ENCODE results near the gene ZMYND8. TPM values are rescaled to one million over a fixed set of nuclear protein-coding genes. Genes with fewer than 3 reads are reported as not detected.
A peak's percentile ranks its signal among the peaks of the same experiment; 100 is the strongest.

Gene ZMYND8
- total RNA-seq, 2 donors from 2014 or later: 42.1 to 65.7 TPM

- Mint-ChIP-seq H3K27ac (peak overlapping the region; percentile 55 to 99), H3K9me3 (no peaks in the 10 kb centered on the region), H3K4me1 (ENCODE audit: low read depth in 2 of 2) (peaks cover 32 to 36% of the 10 kb centered on the region in 2 donors), H3K4me3 (peak overlapping the region; percentile 43), H3K27me3 (no peaks in the 10 kb centered on the region), H3K36me3 (no peaks in the 10 kb centered on the region)
- DNase-seq (ENCODE audit: low spot score): no peak
- no peak for ATAC-seq
These were observed 4.8 kb upstream of the ZMYND8 start for GRCh38 chr20:47361057-47361915.

- Mint-ChIP-seq H3K27me3 (no peaks in the 10 kb centered on the region), H3K4me1 (ENCODE audit: low read depth in 2 of 2) (peaks cover 40 to 43% of the 10 kb centered on the region in 2 donors), H3K4me3 (peak overlapping the region; percentile 43), H3K9me3 (no peaks in the 10 kb centered on the region), H3K27ac (peak overlapping the region; percentile 55 to 99), H3K36me3 (peaks cover 6% of the 10 kb centered on the region)
- no peak for ATAC-seq
- no peak for DNase-seq (ENCODE audit: low spot score)
These were observed 4.0 kb upstream of the ZMYND8 start for GRCh38 chr20:47360297-47361056.

- Mint-ChIP-seq H3K36me3 (peaks cover 13% of the 10 kb centered on the region), H3K27me3 (no peaks in the 10 kb centered on the region), H3K9me3 (no peaks in the 10 kb centered on the region), H3K27ac (peak overlapping the region; percentile 55 to 99), H3K4me1 (ENCODE audit: low read depth in 2 of 2) (peaks cover 44 to 47% of the 10 kb centered on the region in 2 donors), H3K4me3 (peak overlapping the region; percentile 43)
- DNase-seq (ENCODE audit: low spot score) (no peak), ATAC-seq (no peak)
These were observed 3.2 kb upstream of the ZMYND8 start for GRCh38 chr20:47359530-47360296.

GRCh38 chr20:47358672-47359529 lies 2.4 kb upstream of the ZMYND8 start:
- Mint-ChIP-seq H3K27ac (peak overlapping the region in 1 of 2 donors; percentile 99), H3K4me1 (ENCODE audit: low read depth in 2 of 2) (peaks cover 52 to 55% of the 10 kb centered on the region in 2 donors), H3K36me3 (peaks cover 14% of the 10 kb centered on the region), H3K9me3 (no peaks in the 10 kb centered on the region), H3K27me3 (no peaks in the 10 kb centered on the region), H3K4me3 (no peak overlapping the region)
- ATAC-seq (no peak), DNase-seq (ENCODE audit: low spot score) (no peak)

- Mint-ChIP-seq H3K27me3 (no peaks in the 10 kb centered on the region), H3K36me3 (peaks cover 14% of the 10 kb centered on the region), H3K4me1 (ENCODE audit: low read depth in 2 of 2) (peaks cover 57 to 59% of the 10 kb centered on the region in 2 donors), H3K4me3 (peak overlapping the region; percentile 97), H3K9me3 (no peaks in the 10 kb centered on the region), H3K27ac (peak overlapping the region in 1 of 2 donors; percentile 99)
- DNase-seq (ENCODE audit: low spot score) (no peak), ATAC-seq (no peak)
These were observed 1.7 kb upstream of the ZMYND8 start for GRCh38 chr20:47358039-47358671.

GRCh38 chr20:47357296-47358038 lies 968 bp upstream of the ZMYND8 start:
- ATAC-seq (peak; percentile 72 to 77), DNase-seq (ENCODE audit: low spot score) (peak; percentile 86)
- H3K9me3 Mint-ChIP-seq: no peaks in the 10 kb centered on the region
- peak overlapping the region in 1 of 2 donors; percentile 99 for H3K27ac Mint-ChIP-seq
- peaks cover 14% of the 10 kb centered on the region for H3K36me3 Mint-ChIP-seq
- peaks cover 53 to 59% of the 10 kb centered on the region in 2 donors for H3K4me1 Mint-ChIP-seq (ENCODE audit: low read depth in 2 of 2)
- no peaks in the 10 kb centered on the region for H3K27me3 Mint-ChIP-seq
- H3K4me3 Mint-ChIP-seq: peak overlapping the region; percentile 97

GRCh38 chr20:47356220-47356525 lies 326 bp downstream of the ZMYND8 start:
- DNase-seq (ENCODE audit: low spot score) (no peak), ATAC-seq (no peak)
- Mint-ChIP-seq H3K27ac (peak overlapping the region in 1 of 2 donors; percentile 99), H3K4me1 (ENCODE audit: low read depth in 2 of 2) (peaks cover 51 to 67% of the 10 kb centered on the region in 2 donors), H3K4me3 (peak overlapping the region; percentile 97), H3K36me3 (peaks cover 14% of the 10 kb centered on the region), H3K9me3 (no peaks in the 10 kb centered on the region), H3K27me3 (no peaks in the 10 kb centered on the region)

GRCh38 chr20:47355489-47356219 lies 845 bp downstream of the ZMYND8 start:
- H3K9me3 Mint-ChIP-seq: no peaks in the 10 kb centered on the region
- H3K27ac Mint-ChIP-seq: peak overlapping the region in 1 of 2 donors; percentile 99
- no peak for DNase-seq (ENCODE audit: low spot score)
- no peak for ATAC-seq
- H3K4me3 Mint-ChIP-seq: peak overlapping the region; percentile 97
- peaks cover 14% of the 10 kb centered on the region for H3K36me3 Mint-ChIP-seq
- no peaks in the 10 kb centered on the region for H3K27me3 Mint-ChIP-seq
- H3K4me1 Mint-ChIP-seq (ENCODE audit: low read depth in 2 of 2): peaks cover 45 to 63% of the 10 kb centered on the region in 2 donors

GRCh38 chr20:47354714-47355488 lies 1.6 kb downstream of the ZMYND8 start:
- no peaks in the 10 kb centered on the region for H3K27me3 Mint-ChIP-seq
- no peaks in the 10 kb centered on the region for H3K9me3 Mint-ChIP-seq
- peaks cover 44 to 59% of the 10 kb centered on the region in 2 donors for H3K4me1 Mint-ChIP-seq (ENCODE audit: low read depth in 2 of 2)
- peaks cover 14% of the 10 kb centered on the region for H3K36me3 Mint-ChIP-seq
- H3K27ac Mint-ChIP-seq: peak overlapping the region in 1 of 2 donors; percentile 99
- DNase-seq (ENCODE audit: low spot score): no peak
- ATAC-seq: no peak
- H3K4me3 Mint-ChIP-seq: peak overlapping the region; percentile 97

- H3K27me3 Mint-ChIP-seq: no peaks in the 10 kb centered on the region
- peaks cover 14% of the 10 kb centered on the region for H3K36me3 Mint-ChIP-seq
- DNase-seq (ENCODE audit: low spot score) (no peak), ATAC-seq (no peak)
- peak overlapping the region; percentile 97 for H3K4me3 Mint-ChIP-seq
- no peaks in the 10 kb centered on the region for H3K9me3 Mint-ChIP-seq
- H3K27ac Mint-ChIP-seq: peak overlapping the region in 1 of 2 donors; percentile 99
- H3K4me1 Mint-ChIP-seq (ENCODE audit: low read depth in 2 of 2): peaks cover 44 to 59% of the 10 kb centered on the region in 2 donors
These were observed 2.1 kb downstream of the ZMYND8 start for GRCh38 chr20:47354464-47354713.

Measured in natural killer cell treated with Interleukin-12 subunit alpha and Interleukin-12 subunit beta and Interleukin-15 and Interleukin-18, amount 100 ng/mL, for 72 hours (primary cell).